Stimulated activated CD4-positive, alpha-beta T cell treated with anti-CD3 and anti-CD28 coated beads, Interleukin-15, amount 100 ng/mL, for 24 hours (primary cell): Measurements from ENCODE around the gene HDAC4.

Experiments
- DNase-seq: peaks from one replicate; pipeline ENCODE4 v3.0.0-alpha.2; 2020

Gene HDAC4

DNA sequence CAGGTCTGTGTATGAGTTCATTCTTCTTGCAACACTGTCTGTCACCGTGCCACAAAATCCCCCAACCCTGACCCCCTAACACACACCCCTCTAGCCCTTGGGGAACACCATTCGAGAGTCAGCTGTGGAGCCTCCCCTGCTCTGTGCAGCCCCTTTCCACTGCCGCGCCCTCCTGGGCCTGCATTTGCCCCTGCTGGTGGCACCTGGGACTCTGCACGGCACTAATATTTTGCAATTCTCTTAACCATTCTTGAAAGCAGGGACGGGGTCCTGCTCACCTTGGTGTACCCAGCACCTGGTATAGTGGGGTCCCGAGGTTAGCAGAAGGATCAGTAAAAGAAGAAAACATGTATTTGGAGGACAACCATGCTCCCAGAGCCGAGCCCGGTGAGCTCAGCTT, 124.0 kb downstream of the HDAC4 start:
- no peak for DNase-seq

DNA sequence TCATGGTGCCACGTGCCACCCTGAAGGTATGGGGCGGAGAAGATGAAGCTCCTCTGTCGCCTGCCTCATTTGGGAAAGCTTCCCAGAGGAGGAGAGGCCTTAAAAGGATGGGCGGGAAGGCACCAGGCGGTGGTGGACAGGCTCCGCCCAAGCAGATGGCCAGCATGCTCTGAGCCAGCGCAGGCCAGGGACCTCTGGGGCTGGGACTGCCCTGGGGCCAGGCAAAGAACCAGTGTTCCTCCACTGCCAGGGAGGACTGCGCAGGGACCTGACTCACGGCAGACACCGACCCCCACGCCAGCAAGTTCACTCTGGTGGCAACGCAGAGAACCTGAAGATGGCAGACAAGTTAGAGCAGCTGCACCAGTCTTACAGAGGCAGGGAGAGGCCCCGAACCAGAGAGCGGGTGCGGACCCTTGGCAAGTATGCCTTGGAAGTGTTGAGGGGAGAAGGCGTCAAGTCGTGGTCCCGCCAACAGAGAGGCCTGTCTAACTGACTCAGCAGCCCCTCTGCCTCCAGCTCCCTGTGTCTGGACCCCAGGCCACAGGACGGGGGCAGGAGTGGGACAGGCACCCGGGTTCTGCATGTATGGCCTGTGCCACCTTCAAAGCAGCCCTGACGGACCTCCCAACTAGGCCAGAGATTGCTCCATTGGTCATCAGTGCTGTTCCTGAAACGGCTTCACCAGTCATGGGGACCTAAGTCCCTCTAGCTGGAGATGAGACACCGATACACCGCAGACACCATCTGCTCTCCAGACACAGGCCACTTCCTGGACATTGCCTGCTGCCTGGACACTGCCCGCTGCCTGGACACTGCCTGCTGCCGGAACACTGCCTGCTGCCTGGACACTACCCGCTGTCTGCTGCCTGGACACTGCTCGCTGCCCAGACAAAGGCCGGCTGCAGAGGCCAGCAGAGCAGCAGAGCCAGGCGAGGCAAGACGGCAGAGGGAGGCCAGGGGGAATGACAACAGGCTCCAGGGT, 124.7 kb downstream of the HDAC4 start:
- no peak for DNase-seq

DNA sequence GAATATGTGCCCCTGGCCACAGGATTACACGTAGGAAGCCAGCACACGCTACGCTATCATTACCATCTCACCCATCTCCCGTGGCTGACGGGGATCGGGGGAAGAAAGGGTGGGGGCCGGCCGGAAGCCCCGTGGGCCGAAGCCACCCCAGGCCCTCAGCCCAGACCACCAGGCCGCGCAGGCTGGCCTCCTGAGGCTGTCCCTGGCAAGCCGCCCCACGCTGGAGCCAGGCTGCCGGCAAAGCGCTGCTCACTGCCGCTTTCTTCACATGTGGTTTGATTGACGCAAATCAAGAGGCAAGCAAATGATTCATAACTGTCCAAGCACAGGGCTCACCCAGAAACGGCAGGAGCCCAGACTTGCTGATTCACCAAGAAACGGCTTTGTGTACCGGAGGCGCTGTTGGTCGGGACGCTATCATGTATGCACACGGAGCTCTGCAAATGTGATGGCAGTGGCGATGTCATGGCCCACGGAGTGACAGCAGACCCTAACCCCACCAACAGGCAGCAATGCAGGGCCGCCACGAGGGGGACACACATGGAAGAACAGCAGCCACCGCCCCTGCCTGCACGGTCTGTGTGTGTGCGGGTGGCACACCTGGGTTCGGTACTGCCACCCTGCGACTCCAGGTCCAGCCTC, 125.7 kb downstream of the HDAC4 start:
- peak; percentile 84 for DNase-seq

DNA sequence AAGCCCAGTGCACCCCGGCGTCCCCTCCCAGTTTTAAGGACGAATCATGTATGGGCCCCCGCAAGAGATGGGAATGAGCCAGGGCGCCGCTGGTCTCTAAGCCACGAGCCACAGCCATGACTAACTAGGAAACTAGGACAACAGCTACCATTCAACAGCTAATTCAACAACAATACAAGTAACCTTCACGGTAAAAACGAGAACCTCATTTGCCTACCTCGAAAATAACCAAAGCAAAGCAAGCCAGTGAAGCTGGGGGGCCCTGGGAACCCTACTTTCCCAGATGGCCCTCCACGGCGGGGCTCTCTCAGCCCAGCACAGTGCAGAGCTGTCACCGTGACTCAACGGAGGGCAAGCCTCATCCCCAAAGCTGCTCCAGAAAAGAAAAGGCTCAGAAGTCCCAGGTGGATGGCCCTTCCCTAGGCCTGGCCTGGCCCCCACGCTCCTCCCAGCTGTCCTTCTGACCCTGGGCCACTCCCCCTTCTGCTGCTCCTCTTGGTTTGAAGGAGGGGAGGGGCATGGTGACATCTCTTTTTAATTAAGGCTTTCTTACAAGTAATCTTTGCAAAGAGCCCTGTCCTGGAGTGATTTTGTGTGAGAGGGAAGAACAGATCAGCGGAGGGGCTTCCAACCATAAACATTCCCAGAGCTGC, 126.3 kb downstream of the HDAC4 start:
- DNase-seq: no peak

DNA sequence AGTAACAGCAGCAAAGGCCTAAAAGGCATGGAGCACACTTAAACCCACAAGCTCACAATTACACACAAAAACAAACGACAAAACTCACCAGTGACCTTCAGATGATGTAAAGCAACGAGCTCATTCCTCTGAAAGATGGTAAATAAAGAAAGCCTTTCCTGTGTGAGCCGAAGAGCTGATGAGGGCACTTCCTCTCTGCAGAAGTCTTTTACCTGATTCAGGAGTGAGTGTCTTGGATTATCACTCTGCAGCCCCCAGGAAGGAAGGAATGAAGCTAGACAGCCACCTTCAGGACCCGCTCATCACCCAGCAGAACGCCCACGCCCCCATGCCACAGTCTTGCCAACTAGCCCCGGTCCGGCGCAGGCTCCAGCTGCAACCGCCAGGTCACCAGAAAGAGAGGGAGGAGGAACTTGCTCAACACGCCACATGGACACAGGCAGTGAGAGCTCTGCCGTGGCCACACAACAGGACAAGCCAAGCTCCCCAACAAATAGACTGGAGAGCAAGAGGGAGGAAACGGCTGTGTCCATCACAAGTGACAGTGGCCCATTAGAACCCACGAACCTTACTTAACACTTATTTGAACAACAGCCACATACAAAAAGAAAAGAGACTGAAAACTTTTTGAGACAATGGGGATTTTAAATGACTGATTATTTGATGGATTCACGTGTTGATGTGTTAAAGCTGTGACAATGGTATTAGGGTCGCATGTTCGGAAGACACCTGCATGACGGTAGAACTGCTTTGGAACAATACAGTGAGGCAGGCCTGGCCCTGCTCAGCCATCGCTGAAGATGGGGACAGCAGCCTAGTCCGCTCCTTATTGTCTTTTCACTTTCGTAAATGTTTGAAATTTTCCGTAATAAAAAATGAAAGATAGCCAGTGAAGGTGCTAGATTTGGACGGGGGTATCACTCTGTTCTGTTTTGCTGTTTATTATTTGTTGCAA, 127.3 kb downstream of the HDAC4 start:
- no peak for DNase-seq

DNA sequence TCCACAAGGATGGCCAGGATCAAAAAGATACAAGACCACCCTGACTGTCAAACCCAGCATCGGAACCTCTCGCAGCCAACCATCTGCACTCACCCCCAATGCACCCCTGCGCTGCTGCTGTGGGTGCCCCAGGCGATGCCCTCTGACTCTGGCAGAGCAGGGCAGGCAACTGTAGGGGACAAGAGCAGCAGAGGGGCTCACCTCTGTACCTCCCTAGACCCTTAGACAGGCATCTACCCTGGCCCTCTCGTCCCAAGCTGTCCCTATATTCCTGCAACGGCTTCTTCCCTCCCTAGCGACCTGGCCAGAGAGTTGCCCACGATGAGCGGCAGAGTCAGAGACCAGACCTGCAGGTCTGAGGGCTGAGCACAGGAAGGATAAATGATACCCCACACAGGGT, 128.2 kb downstream of the HDAC4 start:
- DNase-seq: no peak

DNA sequence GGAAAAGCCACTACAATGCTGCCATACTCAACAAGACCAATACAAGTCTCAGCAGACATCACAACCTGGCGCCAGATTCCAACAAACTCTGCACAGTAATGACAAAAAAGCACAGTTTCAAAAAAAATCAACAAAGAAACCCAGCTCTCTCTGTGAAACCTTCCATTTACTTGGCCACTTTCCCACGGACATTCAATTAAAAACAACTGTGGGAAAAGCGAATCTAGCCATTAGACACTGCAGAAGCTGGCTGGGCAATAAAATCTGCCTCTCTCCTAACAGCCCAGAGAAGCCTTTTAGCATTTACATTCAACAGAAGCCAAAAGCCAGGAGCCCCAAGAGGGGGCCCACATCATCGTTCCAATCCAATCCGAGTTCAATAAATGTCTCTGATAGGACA, 128.9 kb downstream of the HDAC4 start:
- DNase-seq: no peak

DNA sequence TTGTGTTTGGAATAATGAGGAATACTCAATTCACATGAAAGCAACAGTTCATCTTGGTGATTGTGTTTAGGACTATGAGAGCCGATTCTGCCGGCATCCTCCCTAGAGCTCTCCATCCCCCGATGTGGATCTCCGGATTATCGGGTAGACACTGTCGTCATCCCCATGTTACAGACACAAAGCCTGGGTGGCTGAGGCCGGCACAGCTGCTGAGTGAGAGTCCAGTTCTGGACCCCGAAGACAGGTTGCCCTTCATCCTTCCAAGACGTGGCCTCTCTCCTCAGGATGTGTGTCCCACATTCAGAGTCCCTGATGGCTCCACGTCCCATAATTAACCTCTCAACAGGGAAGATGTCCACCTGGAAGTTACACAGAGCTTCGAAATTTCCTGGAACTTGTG, 129.3 kb downstream of the HDAC4 start:
- DNase-seq: no peak

DNA sequence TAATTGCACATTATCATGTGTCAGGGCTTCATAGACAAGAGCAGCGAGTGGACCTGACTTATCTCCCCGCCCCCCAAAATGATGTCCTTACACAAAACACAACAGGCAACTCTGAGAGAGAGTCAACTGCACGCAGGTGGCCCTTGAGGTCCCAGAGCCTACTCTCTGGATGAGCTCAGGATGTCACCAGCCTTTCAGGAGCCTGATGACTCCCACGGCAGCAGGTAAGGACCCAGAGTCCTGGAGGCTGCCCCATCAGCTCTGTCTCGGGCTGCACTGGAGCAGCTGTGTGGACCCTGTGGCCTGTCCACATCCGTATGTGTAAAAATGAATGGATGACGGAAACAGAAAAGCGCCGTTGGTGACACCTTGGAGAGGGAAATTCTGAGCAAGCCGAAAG, 130.9 kb downstream of the HDAC4 start:
- no peak for DNase-seq

DNA sequence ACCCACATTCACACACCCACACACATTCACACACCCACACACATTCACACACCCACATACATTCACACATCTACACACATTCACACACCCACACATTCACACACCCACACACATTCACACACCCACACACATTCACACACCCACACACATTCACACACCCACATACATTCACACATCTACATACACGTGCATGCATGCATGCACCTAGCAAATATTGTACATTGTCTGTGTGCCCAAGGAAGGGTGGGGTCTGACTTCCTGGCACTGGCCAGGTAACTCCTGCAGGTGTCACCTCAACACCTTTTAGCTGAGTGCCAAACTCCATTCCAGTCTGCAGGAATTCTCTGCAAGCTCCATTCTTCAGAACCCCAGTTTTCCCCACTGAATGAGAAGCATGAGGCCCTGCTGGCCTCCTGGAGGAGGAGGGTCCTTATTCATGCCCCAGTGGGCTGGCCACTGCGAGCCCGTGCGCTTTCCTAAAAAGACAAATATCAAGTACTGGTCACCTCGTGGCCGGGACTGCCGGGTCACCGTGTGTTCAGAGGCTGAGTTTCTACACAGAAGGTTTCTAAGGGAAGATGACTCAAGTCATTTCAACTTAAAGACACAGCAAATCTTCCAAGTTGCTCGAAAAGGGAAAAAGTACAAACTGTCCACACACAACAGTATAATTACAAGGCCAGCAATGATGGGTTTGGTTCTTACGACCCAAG, 131.5 kb downstream of the HDAC4 start:
- DNase-seq: no peak

DNA sequence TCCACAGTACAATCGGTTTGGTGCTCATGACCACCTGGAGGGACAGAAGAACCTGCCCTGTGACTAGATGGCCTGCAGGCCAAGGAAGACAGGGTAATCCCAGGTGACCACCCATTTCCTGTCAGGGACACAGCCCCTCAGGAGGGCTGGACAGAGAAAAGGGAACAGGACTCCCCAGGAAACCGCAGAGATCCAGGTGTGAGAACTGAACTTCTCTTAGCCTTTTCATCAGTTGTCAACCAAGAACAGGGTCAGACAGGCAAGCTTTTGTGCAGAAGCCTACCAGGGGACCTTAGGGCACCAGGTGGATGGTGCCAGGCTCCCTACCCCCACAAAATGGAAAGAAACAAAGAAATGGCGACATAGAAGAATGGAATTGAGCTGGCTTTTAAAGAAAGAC, 132.3 kb downstream of the HDAC4 start:
- no peak for DNase-seq

DNA sequence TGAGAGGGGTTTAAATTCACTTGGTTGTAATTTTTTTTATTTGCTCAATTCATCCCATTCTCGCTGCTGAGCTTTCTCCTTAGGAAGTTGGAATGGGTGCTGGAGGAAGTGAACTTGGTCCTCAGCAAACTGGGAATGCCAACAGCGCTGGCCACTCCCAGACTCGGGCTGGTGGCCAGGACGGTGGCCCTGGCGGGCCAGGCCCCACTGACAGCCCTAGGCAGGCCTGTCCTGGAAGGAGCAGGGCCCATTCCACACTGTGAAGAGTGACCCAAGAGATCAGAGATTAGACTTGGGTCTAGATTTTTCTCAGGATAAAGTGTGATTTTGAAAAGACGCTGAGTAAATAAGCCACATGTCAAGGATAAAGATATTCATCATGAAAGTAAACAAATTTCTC, 132.7 kb downstream of the HDAC4 start:
- no peak for DNase-seq

DNA sequence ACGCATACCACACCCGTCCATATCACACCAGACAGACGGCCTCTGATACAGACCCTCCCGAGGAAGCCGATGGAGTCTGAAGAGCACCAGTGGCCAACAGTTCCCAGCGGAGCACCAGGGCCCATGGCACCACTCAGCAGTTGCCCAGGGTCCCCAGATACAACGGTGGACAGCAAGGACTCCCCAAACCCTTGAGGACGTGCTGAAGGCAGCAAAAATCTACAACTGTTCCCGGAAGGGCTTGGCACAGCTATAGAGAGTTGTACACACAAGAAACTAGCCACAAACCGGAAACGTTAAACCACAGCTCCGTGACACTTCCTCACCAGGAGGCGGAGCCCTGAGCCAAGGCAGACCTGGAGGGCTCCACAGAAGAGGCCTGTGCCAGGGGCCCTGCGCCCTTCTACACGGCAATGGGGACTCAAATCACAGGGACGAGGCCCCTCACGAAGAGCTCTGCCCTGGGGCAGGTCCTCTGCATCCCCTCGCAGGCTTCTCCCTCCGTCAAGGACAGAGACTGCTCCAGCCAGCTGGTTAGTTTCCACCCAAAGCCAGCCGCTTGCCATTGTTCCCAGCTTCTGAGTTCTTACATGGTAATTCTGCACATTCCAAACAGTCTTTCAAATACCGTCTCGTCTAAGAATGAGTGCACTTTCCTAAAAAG, 133.4 kb downstream of the HDAC4 start:
- peak; percentile 90 for DNase-seq

DNA sequence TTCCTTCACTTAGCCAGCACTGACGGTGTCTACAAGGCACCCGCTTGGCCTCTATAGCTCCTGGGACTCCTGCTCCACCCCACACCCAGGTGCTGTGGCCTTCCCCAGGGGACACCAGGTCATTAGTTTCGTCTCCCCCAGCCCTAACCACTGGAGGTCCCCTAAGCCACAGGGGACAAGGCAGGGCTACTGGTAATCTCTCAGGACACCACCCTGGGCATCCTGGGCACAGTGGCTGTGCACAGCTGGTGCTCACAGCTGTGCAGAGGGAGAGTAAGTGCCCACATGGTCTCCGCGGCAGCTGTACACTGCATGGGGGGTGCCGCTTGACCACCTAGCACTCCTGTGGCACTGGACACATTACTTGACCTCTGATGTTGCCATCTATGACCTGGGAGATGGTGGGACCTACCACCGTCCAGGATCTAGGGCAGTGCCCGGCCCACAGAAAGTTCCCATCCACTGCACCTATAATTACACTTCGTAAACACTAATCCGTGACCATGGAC, 134.0 kb downstream of the HDAC4 start:
- no peak for DNase-seq

DNA sequence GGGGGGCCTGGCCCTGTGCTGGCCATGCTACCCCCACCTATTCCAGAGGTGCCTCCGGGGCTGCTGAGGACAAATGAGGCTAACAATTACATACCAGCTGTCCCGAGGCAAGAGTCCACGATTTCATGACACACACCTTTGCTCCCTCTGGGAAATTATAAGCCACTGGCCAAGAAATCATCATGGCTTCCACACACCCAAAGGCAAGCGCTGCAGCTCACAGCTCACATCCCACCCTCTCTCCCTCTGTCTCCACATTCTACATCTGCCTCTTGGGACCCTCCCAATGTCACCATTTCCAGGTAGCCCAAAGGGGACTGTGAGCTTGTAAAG, 134.4 kb downstream of the HDAC4 start:
- DNase-seq: no peak

DNA sequence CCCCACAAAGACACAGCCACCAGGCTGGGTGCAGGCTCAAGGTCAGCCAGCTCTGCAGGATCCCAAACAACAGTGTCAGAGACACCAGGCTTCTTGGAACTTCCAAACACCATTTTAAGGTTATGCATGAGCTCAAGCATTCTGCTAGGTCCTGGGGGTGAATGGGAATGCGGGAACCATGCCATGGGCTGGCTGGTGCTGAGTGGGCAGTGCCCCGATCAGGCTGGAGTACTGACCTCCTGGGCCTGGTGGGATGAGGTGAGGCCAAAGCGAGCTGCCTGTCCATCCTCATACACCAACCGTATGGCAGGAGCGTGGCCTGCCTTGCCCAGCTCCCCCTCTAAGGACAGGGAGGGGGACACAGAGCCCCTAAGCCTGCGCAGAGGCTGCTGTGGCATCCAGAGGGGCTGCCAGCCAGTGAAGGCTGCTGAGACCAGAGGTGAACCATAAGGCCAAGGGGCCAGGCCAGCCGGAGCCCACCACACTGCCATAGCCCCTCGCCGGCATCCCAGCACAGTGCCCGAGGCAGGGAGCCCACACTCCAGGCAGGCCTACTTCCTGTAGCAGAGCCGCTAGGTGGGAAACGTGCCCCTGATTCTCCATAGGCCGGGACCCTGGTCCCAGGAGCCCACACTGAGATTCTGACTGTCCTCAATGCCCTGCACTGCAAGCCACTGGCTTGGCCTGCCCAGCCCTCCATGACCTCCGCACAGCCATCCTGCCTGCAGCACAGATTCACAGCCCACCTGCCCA, 135.0 kb downstream of the HDAC4 start:
- DNase-seq: no peak

DNA sequence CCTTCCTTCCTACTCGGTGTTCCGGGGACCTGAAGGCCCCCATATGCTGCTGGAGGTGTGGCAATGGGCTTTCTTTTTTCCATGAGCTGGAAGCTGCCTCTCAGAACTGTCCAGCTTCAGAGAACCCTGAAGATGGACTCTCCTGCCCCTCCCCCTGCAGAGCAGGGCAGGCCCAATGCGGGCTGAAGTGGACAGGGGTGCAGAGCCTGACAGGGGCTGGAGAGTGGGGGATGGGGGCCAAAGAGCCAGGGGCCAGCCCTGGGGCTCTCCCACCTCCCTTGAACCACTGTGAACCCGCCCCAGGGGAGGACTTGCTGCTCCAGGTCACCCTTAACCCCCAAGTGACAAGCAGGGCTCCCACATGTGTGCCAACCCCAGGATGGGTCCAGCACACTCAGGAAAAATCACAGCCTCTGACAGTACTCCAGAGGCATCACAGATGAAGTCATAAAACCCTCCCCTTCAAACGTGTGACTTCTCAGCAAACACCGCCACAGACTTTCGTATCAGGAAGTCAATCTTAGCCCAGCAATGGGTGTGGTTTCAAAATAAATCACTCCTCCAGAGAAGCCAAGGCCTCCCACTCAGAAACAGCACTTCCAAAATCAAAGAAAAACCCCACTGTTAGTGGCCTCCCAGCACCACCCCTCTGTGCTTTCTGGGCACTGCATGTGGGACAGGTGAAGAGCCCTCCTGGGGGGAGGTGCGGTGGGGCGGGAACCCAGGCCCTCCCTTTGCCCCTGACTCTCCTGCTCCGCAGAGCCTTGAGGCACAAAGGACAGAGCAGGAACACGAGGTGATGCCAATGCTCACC, 135.8 kb downstream of the HDAC4 start:
- peak; percentile 67 for DNase-seq

DNA sequence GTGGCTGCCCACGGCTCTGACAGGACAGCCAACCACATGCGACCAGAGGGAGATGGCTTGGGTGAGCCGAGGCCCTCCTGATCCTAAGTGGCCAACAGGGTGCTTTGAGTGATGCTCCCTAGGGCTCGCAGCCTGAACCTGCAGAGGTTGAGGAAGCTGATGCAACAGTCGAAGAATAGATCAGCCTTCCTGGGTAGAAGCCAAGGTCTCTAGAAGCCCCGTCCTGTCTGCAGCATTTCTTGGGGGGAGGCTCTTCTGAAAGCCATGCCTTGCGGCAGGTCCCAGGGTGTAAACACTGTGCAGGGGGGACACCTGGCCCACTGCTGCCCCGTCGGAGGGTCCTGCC, 136.4 kb downstream of the HDAC4 start:
- peak; percentile 35 for DNase-seq

DNA sequence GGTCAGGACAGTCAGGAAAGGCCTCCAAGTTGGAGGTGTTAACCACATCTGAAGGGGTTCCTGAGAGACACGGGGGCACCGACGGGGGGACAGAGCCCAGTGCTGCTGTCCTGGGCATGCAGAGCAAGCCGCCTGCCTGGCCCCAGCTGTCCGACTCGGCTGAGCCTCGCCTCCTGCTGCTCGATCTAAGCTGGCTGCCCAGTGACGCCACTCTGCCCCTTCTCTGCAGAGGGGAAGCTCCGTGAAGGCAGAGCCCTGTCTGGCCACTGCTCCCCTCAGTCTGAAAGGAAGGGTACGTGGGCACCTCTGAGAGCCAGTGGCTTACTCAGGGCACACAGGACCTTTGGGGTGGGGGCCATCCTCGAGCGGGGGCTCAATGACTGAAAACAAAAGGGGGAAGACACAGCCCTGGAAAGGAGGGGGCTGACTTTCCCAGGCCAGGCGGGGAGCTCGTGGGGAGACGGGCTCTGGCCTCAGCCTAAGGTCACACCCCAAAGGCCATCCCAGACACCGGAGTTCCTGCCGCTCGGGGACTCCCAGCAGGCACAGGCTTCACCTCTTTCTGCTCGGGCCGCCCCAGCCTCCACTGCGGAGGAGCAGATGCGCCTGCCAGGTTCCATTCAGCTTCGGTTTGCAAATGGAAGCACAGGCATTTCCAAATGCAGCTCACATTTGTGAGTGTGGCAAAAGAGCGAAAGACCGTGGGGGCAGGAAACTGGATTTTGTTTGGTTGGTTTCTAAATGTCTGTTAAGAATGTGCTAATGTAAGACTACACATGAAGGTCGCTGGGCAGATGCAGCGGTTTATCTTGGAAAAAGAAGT, 136.9 kb downstream of the HDAC4 start:
- DNase-seq: no peak
